Bronchial epithelial cell (primary cell): ENCODE data around the gene TTC3. TPM values are rescaled to one million over a fixed set of nuclear protein-coding genes. Genes with fewer than 3 reads are reported as not detected.
A peak's percentile ranks its signal among the peaks of the same experiment; 100 is the strongest.

ENCODE experiments used
- DNase-seq: peaks from one replicate; pipeline ENCODE4 v3.0.0-alpha.2; 2010; ENCODE audit warnings: low read depth
- FAIRE-seq: peaks from 2 replicates; lab custom pipeline; 2011; peaks lifted over from hg19 to GRCh38; lab: Jason Lieb, UNC
- H3K27me3 ChIP-seq: 2 replicates; pipeline ENCODE4 v1.5.1; 2011; ENCODE audit warnings: low read length; ENCODE audit not compliant: control insufficient read depth, insufficient read depth
- H3K36me3 ChIP-seq: 2 replicates; pipeline ENCODE4 v1.5.1; 2011; ENCODE audit warnings: low read length; ENCODE audit not compliant: control insufficient read depth, insufficient read depth
- H3K4me3 ChIP-seq: 2 replicates; pipeline ENCODE4 v1.5.1; 2011; ENCODE audit warnings: mild to moderate bottlenecking, low read depth, low read length, control low read depth
- CTCF ChIP-seq: IDR thresholded peaks from 2 replicates; pipeline ENCODE4 v1.5.1; 2011; ENCODE audit warnings: mild to moderate bottlenecking, moderate library complexity, low read length, control low read depth, inconsistent platforms; ENCODE audit not compliant: insufficient read depth, severe bottlenecking
- total RNA-seq: library from RNA; depleted of rRNA; stranded (reverse); fragments of >200 nt; gene quantifications from 2 replicates; pipeline ENCODE4 v1.2.1, GENCODE V29; 2014

Gene TTC3
- total RNA-seq, 1 donor from 2014 or later = 90.3 TPM

DNA sequence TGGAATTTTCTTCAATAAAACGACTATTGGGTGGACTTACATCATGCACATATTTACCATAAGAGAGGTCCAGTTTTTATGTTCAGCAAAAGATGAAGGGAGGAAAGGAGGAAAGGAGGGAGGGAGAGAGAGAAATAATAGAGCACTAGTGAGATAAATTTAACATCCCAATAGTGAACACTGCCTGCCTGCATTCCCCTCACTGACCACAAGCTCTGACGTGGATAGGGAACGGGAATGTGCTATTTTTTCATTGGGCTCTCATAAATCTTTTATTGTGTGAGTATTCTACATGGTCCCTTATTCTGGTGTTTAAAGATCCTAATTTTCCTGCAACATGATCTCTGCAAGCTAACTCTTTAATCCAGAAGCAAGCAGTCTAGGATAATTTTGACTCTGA, 82.1 kb downstream of the TTC3 start:
- no peak for TF ChIP-seq CTCF
- Histone ChIP-seq H3K4me3 (no peak overlapping the region), H3K27me3 (no peaks in the 10 kb centered on the region), H3K36me3 (peaks cover 5% of the 10 kb centered on the region)
- DNase-seq (no peak), FAIRE-seq (no peak)

- FAIRE-seq (no peak), DNase-seq (no peak)
- Histone ChIP-seq H3K36me3 (peaks cover 5% of the 10 kb centered on the region), H3K4me3 (no peak overlapping the region), H3K27me3 (no peaks in the 10 kb centered on the region)
- no peak for TF ChIP-seq CTCF
Measured at GRCh38 chr21:37157938-37158337, 84.9 kb downstream of the TTC3 start.

GRCh38 chr21:37159053-37159776, 86.2 kb downstream of the TTC3 start:
- Histone ChIP-seq H3K36me3 (peaks cover 4% of the 10 kb centered on the region), H3K27me3 (no peaks in the 10 kb centered on the region), H3K4me3 (no peak overlapping the region)
- DNase-seq = no peak
- TF ChIP-seq CTCF = no peak
- no peak for FAIRE-seq

DNA sequence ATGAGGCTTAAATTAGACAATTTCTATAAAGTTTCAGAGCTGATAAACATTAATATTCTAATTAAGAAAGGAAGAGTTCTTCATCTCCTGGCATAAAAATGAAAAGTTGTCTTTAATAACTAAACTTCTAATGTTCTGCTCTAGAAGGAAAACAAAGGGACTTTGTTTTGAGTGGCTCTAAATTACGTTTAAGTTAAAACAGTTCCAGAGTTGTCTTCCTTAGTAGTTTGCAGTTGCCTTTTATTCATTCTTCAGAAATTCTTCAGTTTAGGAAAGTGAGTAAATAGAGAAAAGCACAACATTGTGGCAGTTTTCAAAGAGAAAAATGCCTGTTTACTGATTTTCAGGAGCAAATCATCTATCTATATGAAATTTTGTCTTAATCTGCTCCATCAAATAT, 86.9 kb downstream of the TTC3 start:
- TF ChIP-seq CTCF = no peak
- no peak overlapping the region for H3K4me3 ChIP-seq
- FAIRE-seq (no peak), DNase-seq (no peak)
- H3K36me3 ChIP-seq = peaks cover 5% of the 10 kb centered on the region
- H3K27me3 ChIP-seq = no peaks in the 10 kb centered on the region

DNA sequence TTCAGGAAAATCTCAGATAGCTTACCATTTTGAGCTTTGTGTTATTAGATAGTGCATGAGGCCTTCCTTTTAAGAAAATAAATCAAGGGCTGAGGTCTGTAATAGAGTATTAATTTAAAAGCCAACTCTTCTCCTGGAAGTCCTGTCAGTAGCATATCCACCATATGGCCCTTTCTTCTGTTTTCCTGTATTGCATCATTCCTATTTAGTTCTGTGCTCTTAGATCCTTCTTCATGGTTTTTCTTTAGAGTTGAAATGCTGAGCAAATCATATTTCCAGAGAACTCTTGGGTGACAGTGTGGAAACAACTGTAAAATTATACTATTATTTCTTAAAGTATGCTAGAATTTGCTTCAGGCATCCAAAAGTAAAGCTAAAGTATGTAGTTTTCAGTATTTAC, 91.7 kb downstream of the TTC3 start:
- no peak overlapping the region for H3K4me3 ChIP-seq
- no peaks in the 10 kb centered on the region for H3K27me3 ChIP-seq
- H3K36me3 ChIP-seq = peaks cover 5% of the 10 kb centered on the region
- no peak for FAIRE-seq
- no peak for TF ChIP-seq CTCF
- no peak for DNase-seq

GRCh38 chr21:37165586-37165985, 92.5 kb downstream of the TTC3 start:
- H3K27me3 ChIP-seq = no peaks in the 10 kb centered on the region
- no peak for TF ChIP-seq CTCF
- no peak for DNase-seq
- no peak overlapping the region for H3K4me3 ChIP-seq
- peak; percentile 98 for FAIRE-seq
- peaks cover 5% of the 10 kb centered on the region for H3K36me3 ChIP-seq
